ENCODE measurements around the gene HNRNPA1. TPM values are rescaled to one million over a fixed set of nuclear protein-coding genes. Genes with fewer than 3 reads are reported as not detected.

Gene HNRNPA1
- 1,504 to 2,670 TPM (median 1,523 TPM) in 5 replicates for total RNA-seq (2022; extraction: Qiagen RNA extraction)

GRCh38 chr12:54280468-54281260, at the start of gene HNRNPA1:
HNRNPA1 (plus strand) TSS chr12:54280726; CDS start chr12:54280808, 82 bp downstream.

GRCh38 chr12:54279632-54280467, 676 bp upstream of the HNRNPA1 start, which contains the start of gene CBX5:
CBX5 (minus strand) TSS chr12:54280122; CDS start chr12:54257650, 22,472 bp downstream.

GRCh38 chr12:54300732-54301427, 20.4 kb downstream of the HNRNPA1 start, which contains the start of gene NFE2:
NFE2 (minus strand) TSS chr12:54301015; CDS start chr12:54295248, 5,767 bp downstream.

GRCh38 chr12:54324617-54325441, 44.3 kb downstream of the HNRNPA1 start, which contains the start of gene COPZ1:
COPZ1 (plus strand) TSS chr12:54325131; CDS start chr12:54325164, 33 bp downstream.

Other genes with a start within 250 kb of the HNRNPA1 start
- gene HOXC5, start 247.7 kb upstream of the HNRNPA1 start, total RNA-seq (2022; extraction: Qiagen RNA extraction), result 0.52 to 0.82 TPM (median 0.60 TPM) in 5 replicates
- gene HOXC4, start 226.9 kb upstream of the HNRNPA1 start, total RNA-seq (2022; extraction: Qiagen RNA extraction), result 2.7 to 3.7 TPM (median 3.2 TPM) in 5 replicates
- gene SMUG1, start 91.7 kb upstream of the HNRNPA1 start, total RNA-seq (2022; extraction: Qiagen RNA extraction), result 27.3 to 35.2 TPM (median 30.9 TPM) in 5 replicates
- 20.4 to 28.3 TPM (median 25.5 TPM) in 5 replicates for gene CBX5, start 604 bp upstream of the HNRNPA1 start, total RNA-seq (2022; extraction: Qiagen RNA extraction)
- gene NFE2, start 20.3 kb downstream of the HNRNPA1 start, total RNA-seq (2022; extraction: Qiagen RNA extraction), result 0.10 TPM in 1 of 5 replicates, not detected in the others
- gene COPZ1, start 44.4 kb downstream of the HNRNPA1 start, total RNA-seq (2022; extraction: Qiagen RNA extraction), result 206 to 342 TPM (median 221 TPM) in 5 replicates
- 0.08 to 0.11 TPM in 2 of 5 replicates, not detected in the others for gene GPR84, start 83.8 kb downstream of the HNRNPA1 start, total RNA-seq (2022; extraction: Qiagen RNA extraction)
- gene ZNF385A, start 104.0 kb downstream of the HNRNPA1 start, total RNA-seq (2022; extraction: Qiagen RNA extraction), result 14.3 to 21.7 TPM (median 20.3 TPM) in 5 replicates
- gene ITGA5, start 138.5 kb downstream of the HNRNPA1 start, total RNA-seq (2022; extraction: Qiagen RNA extraction), result 213 to 334 TPM (median 292 TPM) in 5 replicates
- gene GTSF1, start 192.9 kb downstream of the HNRNPA1 start, total RNA-seq (2022; extraction: Qiagen RNA extraction), result not detected in 5 replicates
- gene NCKAP1L, start 217.0 kb downstream of the HNRNPA1 start, total RNA-seq (2022; extraction: Qiagen RNA extraction), result not detected in 5 replicates